ENCODE data around the gene ANP32D.
"Not testable (repeated sequence)": the region's sequence is repeated elsewhere in the genome, so short reads cannot be mapped to it uniquely, and the experiment has no call there.

DNA sequence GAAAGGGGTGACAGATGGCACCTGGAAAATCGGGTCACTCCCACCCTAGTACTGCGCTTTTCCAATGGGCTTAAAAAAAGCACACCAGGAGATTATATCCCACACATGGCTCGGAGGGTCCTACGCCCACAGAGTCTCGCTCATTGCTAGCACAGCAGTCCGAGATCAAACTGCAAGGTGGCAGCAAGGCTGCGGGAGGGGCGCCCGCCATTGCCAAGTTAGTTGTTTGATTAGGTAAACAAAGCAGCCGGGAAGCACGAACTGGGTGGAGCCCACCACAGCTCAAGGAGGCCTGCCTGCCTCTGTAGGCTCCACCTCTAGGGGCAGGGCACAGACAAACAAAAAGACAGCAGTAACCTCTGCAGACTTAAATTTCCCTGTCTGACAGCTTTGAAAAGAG lies 2.1 kb downstream of the ANP32D start:
- TF ChIP-seq, protein P1, sequence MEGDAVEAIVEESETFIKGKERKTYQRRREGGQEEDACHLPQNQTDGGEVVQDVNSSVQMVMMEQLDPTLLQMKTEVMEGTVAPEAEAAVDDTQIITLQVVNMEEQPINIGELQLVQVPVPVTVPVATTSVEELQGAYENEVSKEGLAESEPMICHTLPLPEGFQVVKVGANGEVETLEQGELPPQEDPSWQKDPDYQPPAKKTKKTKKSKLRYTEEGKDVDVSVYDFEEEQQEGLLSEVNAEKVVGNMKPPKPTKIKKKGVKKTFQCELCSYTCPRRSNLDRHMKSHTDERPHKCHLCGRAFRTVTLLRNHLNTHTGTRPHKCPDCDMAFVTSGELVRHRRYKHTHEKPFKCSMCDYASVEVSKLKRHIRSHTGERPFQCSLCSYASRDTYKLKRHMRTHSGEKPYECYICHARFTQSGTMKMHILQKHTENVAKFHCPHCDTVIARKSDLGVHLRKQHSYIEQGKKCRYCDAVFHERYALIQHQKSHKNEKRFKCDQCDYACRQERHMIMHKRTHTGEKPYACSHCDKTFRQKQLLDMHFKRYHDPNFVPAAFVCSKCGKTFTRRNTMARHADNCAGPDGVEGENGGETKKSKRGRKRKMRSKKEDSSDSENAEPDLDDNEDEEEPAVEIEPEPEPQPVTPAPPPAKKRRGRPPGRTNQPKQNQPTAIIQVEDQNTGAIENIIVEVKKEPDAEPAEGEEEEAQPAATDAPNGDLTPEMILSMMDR (IDR thresholded peaks at IDR 0.05): not testable (repeated sequence)
- TF ChIP-seq EP300, POLR2A (IDR thresholded peaks at IDR 0.05): not testable (repeated sequence)
